HL-60 (cell line): ENCODE data around the gene SMAD7.

Experiments used
- POLR2AphosphoS5 ChIP-seq: IDR thresholded peaks from 2 replicates; pipeline ENCODE4 v1.6.1; 2012; ENCODE audit warnings: low read depth
- TF ChIP-seq, protein P1 (sequence below): IDR thresholded peaks from one replicate; pipeline ENCODE4 v1.5.1; 2011; ENCODE audit warnings: low read length, control low read depth, inconsistent platforms; ENCODE audit not compliant: insufficient read depth

DNA sequence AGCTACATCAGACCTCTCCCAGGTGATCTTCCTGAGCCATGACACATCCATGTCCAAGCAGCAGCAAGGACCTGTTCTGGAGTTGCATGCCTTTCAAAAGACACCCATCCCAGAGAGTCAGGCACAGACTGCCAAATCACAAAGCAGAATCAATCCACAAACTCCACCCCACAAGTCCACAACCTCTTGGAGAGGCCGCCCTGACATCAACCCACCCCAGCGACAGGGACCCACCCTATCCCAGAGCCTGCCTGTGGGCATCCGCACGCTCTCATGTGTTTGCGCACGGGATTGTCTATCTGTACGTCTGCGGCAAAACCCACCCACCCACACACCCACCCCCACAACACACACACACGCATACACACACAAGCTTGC lies 11.9 kb downstream of the SMAD7 start:
- no peak for TF ChIP-seq POLR2AphosphoS5
- TF ChIP-seq, protein P1, sequence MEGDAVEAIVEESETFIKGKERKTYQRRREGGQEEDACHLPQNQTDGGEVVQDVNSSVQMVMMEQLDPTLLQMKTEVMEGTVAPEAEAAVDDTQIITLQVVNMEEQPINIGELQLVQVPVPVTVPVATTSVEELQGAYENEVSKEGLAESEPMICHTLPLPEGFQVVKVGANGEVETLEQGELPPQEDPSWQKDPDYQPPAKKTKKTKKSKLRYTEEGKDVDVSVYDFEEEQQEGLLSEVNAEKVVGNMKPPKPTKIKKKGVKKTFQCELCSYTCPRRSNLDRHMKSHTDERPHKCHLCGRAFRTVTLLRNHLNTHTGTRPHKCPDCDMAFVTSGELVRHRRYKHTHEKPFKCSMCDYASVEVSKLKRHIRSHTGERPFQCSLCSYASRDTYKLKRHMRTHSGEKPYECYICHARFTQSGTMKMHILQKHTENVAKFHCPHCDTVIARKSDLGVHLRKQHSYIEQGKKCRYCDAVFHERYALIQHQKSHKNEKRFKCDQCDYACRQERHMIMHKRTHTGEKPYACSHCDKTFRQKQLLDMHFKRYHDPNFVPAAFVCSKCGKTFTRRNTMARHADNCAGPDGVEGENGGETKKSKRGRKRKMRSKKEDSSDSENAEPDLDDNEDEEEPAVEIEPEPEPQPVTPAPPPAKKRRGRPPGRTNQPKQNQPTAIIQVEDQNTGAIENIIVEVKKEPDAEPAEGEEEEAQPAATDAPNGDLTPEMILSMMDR: no peak
